Nephron (organoid): ENCODE measurements around the gene RTF2.
"Not testable (repeated sequence)": the region's sequence is repeated elsewhere in the genome, so short reads cannot be mapped to it uniquely, and the experiment has no call there.

Experiments used
- H3K27ac Mint-ChIP-seq, 3 experiments: 2 replicates each; pipeline ENCODE4 v1.8.0; 2020; ENCODE audit warnings: mixed read lengths in 3 of 3, mild to moderate bottlenecking in 2 of 3, moderate library complexity in 1 of 3
- H3K27me3 Mint-ChIP-seq: 2 replicates; pipeline ENCODE4 v1.8.0; 2021; ENCODE audit warnings: low read depth, mild to moderate bottlenecking, moderate library complexity, mixed read lengths
- H3K36me3 Mint-ChIP-seq: 2 replicates; pipeline ENCODE4 v1.8.0; 2020; ENCODE audit warnings: low read depth, mixed read lengths
- H3K4me1 Mint-ChIP-seq: 2 replicates; pipeline ENCODE4 v1.8.0; 2020; ENCODE audit warnings: mixed read lengths
- H3K4me3 Mint-ChIP-seq, 3 experiments: 2 replicates each; pipeline ENCODE4 v1.8.0; 2020; ENCODE audit warnings: mild to moderate bottlenecking in 3 of 3, mixed read lengths in 3 of 3, moderate library complexity in 2 of 3
- H3K9me3 Mint-ChIP-seq: 2 replicates; pipeline ENCODE4 v1.8.0; 2020; ENCODE audit warnings: mixed read lengths
- TF ChIP-seq, protein P1 (sequence below), 3 experiments: fragments of 200-600 bp; sonication (generic); IDR thresholded peaks; one replicate each; pipeline ENCODE4 v1.5.0; 2021; ENCODE audit warnings: antibody characterized with exemption in 3 of 3; ENCODE audit not compliant: unreplicated experiment in 3 of 3

Gene RTF2

DNA sequence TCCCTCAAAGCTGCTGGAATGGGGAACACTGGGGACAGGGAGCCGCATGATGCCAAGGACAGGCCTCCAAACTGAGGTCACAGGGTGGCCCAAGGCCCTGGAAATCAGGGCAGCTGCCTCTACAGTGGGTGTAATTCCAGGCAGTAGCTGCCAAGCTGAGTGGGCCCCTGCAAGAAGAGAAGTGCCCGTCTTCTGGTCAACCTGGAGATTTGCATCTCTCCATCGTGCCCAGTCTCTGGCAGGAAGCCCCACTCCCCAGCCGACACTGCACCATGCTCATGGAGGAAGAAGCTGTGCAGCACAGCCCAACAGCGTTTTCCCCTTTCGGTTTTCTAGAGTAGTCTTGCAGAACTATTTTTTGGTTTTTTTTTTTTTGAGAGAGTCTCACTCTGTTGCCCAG, 53.9 kb downstream of the RTF2 start:
- H3K4me3 Mint-ChIP-seq, result no peak overlapping the region
- peaks cover 58% of the 10 kb centered on the region for H3K36me3 Mint-ChIP-seq
- TF ChIP-seq, protein P1, sequence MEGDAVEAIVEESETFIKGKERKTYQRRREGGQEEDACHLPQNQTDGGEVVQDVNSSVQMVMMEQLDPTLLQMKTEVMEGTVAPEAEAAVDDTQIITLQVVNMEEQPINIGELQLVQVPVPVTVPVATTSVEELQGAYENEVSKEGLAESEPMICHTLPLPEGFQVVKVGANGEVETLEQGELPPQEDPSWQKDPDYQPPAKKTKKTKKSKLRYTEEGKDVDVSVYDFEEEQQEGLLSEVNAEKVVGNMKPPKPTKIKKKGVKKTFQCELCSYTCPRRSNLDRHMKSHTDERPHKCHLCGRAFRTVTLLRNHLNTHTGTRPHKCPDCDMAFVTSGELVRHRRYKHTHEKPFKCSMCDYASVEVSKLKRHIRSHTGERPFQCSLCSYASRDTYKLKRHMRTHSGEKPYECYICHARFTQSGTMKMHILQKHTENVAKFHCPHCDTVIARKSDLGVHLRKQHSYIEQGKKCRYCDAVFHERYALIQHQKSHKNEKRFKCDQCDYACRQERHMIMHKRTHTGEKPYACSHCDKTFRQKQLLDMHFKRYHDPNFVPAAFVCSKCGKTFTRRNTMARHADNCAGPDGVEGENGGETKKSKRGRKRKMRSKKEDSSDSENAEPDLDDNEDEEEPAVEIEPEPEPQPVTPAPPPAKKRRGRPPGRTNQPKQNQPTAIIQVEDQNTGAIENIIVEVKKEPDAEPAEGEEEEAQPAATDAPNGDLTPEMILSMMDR (IDR thresholded peaks at IDR 0.05; ENCODE audit: unreplicated experiment in 3 of 3), result no peak
- H3K27me3 Mint-ChIP-seq, result no peaks in the 10 kb centered on the region
- H3K27ac Mint-ChIP-seq, result no peak overlapping the region
- H3K4me1 Mint-ChIP-seq, result no peaks in the 10 kb centered on the region
- peaks cover 17% of the 10 kb centered on the region for H3K9me3 Mint-ChIP-seq

DNA sequence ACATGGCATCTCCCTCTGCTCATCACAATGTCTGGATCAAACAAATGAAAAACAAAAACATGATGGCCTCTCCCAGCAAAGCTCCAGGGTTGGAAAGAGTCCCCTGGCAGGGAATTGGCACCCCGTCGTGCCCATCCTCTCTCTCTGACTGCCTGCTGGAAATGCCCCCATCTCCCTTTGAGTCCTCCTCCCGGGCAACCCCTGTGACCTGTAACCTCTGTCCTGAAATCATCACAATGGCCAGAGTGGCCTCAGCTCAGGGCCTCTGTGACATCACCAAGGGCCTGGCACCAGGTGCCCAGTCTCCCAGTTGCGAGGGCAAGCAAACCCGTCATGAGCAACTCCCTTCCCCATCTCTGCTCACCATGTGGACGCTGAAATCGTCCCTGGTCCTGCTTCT, 56.0 kb downstream of the RTF2 start, which contains the start of gene FAM209A:
TSS of gene FAM209A (plus strand) at position 301 of the 400 bp plus-strand sequence. CDS start at position 366, 65 bp downstream.
- H3K4me3 Mint-ChIP-seq, H3K4me1 Mint-ChIP-seq, H3K27ac Mint-ChIP-seq, H3K27me3 Mint-ChIP-seq: not testable (repeated sequence)
- peaks cover 37% of the 10 kb centered on the region for H3K36me3 Mint-ChIP-seq
- H3K9me3 Mint-ChIP-seq, result peaks cover 17% of the 10 kb centered on the region

DNA sequence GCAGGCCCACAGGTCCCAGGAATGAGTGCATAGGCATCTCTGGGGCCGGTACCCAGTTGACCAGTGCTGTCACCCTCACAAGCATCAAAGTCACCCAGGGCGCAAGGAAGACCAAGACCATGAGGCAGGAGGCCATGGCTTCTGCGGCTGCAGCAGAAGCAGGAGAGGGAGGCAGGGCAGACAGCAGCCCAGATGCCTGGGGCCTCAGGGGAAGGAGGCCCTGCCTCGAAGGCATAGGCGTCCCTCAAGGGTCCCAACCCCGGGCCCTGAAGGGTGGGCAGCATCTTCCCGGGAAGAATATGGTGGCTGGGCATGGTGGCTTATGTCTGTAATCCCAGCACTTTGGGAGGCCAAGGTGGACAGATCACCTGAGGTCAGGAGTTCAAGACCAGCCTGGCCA, 59.1 kb downstream of the RTF2 start:
- H3K27ac Mint-ChIP-seq, result no peak overlapping the region
- TF ChIP-seq, protein P1 (IDR thresholded peaks at IDR 0.05; ENCODE audit: unreplicated experiment in 3 of 3), result no peak

DNA sequence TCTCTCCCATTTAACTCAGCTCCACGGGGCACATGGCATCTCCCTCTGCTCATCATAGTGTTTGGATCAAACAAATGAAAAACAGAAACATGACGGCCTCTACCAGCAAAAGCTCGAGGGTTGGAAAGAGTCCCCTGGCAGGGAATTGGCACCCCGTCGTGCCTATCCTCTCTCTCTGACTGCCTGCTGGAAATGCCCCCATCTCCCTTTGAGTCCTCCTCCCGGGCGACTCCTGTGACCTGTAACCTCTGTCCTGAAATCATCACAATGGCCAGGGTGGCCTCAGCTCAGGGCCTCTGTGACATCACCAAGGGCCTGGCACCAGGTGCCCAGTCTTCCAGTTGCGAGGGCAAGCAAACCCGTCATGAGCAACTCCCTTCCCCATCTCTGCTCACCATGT, 64.5 kb downstream of the RTF2 start, which contains the start of gene FAM209B:
TSS of gene FAM209B (plus strand) at position 301 of the 400 bp plus-strand sequence. CDS start at position 397, 96 bp downstream.
- not testable (repeated sequence) for H3K36me3 Mint-ChIP-seq, H3K4me1 Mint-ChIP-seq, H3K9me3 Mint-ChIP-seq, H3K4me3 Mint-ChIP-seq, H3K27ac Mint-ChIP-seq
- H3K27me3 Mint-ChIP-seq, result peaks cover 13% of the 10 kb centered on the region

More for the DNA sequence above, 59.1 kb downstream of the RTF2 start:
- H3K27me3 Mint-ChIP-seq, result peaks cover 3% of the 10 kb centered on the region
- H3K36me3 Mint-ChIP-seq, result peaks cover 9% of the 10 kb centered on the region
- no peaks in the 10 kb centered on the region for H3K4me1 Mint-ChIP-seq
- peaks cover 3% of the 10 kb centered on the region for H3K9me3 Mint-ChIP-seq
- no peak overlapping the region for H3K4me3 Mint-ChIP-seq

DNA sequence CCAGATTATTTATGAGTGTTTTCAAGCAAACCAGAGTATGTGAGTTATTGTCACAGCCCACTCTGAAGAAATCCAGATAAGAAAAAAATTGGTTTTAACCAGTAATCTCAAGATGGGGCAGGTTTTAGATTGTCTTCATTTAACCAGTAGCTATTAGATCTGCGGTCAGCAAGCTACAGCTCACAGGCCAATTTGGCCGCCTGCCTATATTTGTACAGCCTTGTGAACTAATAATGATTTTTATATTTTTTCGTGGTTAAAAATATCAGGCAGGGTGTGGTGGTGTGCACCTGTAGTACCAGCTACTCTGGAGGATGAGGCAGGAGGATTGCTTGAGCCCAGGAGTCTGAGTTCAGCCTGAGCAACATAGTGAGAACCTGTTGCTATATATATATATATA, 69.6 kb downstream of the RTF2 start:
- H3K4me1 Mint-ChIP-seq, result no peaks in the 10 kb centered on the region
- H3K36me3 Mint-ChIP-seq, result no peaks in the 10 kb centered on the region
- TF ChIP-seq, protein P1 (IDR thresholded peaks at IDR 0.05; ENCODE audit: unreplicated experiment in 3 of 3), result no peak
- peaks cover 14% of the 10 kb centered on the region for H3K27me3 Mint-ChIP-seq
- H3K9me3 Mint-ChIP-seq, result no peaks in the 10 kb centered on the region
- H3K4me3 Mint-ChIP-seq, result no peak overlapping the region
- no peak overlapping the region for H3K27ac Mint-ChIP-seq

DNA sequence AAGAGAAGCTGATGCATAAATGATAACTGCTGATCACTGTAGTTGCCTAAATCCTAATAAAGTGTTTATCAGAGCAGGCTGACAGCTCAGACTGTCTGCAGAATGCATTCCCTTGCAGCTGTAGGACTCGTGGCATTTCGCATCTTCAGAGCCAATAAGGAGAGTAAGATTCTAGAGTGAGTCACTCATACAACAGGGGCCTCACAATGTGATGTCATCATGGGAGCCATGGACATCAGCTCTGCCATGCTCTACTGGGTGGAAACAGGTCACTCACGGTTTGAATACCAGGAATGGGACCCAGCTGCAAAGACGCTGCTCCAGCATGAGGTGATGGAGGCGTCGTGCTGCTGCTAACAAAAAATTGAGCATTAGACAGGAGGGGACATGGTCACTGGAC, 72.0 kb downstream of the RTF2 start:
- Mint-ChIP-seq H3K27ac (no peak overlapping the region), H3K36me3 (no peaks in the 10 kb centered on the region), H3K4me3 (no peak overlapping the region), H3K4me1 (no peaks in the 10 kb centered on the region), H3K27me3 (peaks cover 9% of the 10 kb centered on the region), H3K9me3 (no peaks in the 10 kb centered on the region)
- TF ChIP-seq, protein P1 (IDR thresholded peaks at IDR 0.05; ENCODE audit: unreplicated experiment in 3 of 3), result no peak

DNA sequence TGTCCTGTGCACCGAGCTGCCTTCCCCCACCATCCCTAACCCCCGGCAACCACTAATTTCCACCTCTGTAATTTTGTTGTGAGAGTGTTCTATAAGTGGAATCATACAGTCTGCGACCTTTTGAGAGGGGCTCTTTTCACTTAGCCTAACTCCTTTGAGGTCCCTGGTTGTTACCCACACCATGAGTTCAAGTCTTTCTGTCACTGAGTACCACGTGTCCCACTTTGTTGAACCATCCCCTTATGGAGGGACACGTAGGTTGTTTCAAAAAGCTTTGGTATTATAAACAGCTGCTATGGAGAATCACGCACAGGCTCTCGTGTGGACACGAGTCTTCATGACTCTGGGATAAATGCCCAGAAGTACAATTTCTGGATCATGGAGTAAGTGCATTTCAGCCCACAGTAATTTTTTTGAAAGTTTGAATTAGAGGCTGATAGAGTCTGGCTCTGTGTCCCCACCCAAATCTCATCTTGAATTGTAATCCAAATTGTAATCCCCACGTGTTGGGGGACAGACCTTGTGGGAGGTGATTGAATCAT, 74.1 kb downstream of the RTF2 start:
- Mint-ChIP-seq H3K36me3 (no peaks in the 10 kb centered on the region), H3K4me3 (no peak overlapping the region), H3K4me1 (no peaks in the 10 kb centered on the region), H3K9me3 (peaks cover 3% of the 10 kb centered on the region), H3K27ac (no peak overlapping the region), H3K27me3 (peaks cover 13% of the 10 kb centered on the region)
- TF ChIP-seq, protein P1 (IDR thresholded peaks at IDR 0.05; ENCODE audit: unreplicated experiment in 3 of 3), result no peak
